ENCODE data around the gene SPATA13.

Gene SPATA13

GRCh38 chr13:24340608-24340955, 180.1 kb downstream of the SPATA13 start:
- H3K79me2 ChIP-seq (ENCODE audit: insufficient read depth, low read length), result no peaks in the 10 kb centered on the region
- no peak overlapping the region for H3K27ac ChIP-seq (ENCODE audit: low read depth, low read length)
- H3K9me3 ChIP-seq (ENCODE audit: insufficient read depth, low read length), result no peaks in the 10 kb centered on the region
- no peaks in the 10 kb centered on the region for H3K27me3 ChIP-seq (ENCODE audit: low read length)
- no peak overlapping the region for H3K4me3 ChIP-seq (ENCODE audit: insufficient read depth, low read length, poor library complexity, severe bottlenecking)
- H3K9ac ChIP-seq (ENCODE audit: low read length), result no peak overlapping the region
- H4K20me1 ChIP-seq (ENCODE audit: low read depth, low read length), result no peaks in the 10 kb centered on the region
- no peaks in the 10 kb centered on the region for H3K36me3 ChIP-seq (ENCODE audit: low read length)
- H2AFZ ChIP-seq (ENCODE audit: low read depth, low read length, severe bottlenecking), result no peak overlapping the region
- no peak overlapping the region for H3K4me2 ChIP-seq (ENCODE audit: low read depth, low read length, poor library complexity, severe bottlenecking)
- TF ChIP-seq CTCF (IDR thresholded peaks at IDR 0.05; ENCODE audit: insufficient read depth, low read length, poor library complexity, severe bottlenecking) (no peak), EZH2phosphoT487 (conservative IDR thresholded peaks at IDR 0.05; ENCODE audit: low read length) (no peak)
- no peaks in the 10 kb centered on the region for H3K9me2 ChIP-seq (replicated peaks; ENCODE audit: insufficient read depth, low read length)
- no peaks in the 10 kb centered on the region for H3F3A ChIP-seq (ENCODE audit: insufficient read depth)

DNA sequence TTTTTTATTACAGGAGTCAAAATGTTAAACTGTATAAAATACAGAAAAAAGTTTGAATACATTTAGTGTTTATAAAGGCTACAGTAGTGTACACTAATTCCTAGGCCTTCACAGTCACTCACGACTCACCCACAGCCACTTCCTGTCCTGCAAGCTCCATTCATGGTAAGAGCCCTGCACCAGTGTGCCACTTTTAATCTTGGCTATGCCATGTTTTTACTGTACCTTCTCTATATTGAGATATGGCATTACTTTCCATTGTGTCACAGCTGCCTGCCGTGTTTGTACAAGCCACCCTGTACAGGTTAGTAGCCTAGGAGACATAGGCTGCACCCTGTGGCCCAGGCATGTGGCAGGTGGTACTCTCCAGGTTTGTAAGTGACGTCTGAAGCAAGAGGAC, 180.9 kb downstream of the SPATA13 start:
- H3K9me3 ChIP-seq (ENCODE audit: insufficient read depth, low read length), result no peaks in the 10 kb centered on the region
- H3K4me3 ChIP-seq (ENCODE audit: insufficient read depth, low read length, poor library complexity, severe bottlenecking), result no peak overlapping the region
- H3K9ac ChIP-seq (ENCODE audit: low read length), result no peak overlapping the region
- H3K36me3 ChIP-seq (ENCODE audit: low read length), result no peaks in the 10 kb centered on the region
- no peaks in the 10 kb centered on the region for H3K9me2 ChIP-seq (replicated peaks; ENCODE audit: insufficient read depth, low read length)
- H3K27me3 ChIP-seq (ENCODE audit: low read length), result no peaks in the 10 kb centered on the region
- TF ChIP-seq CTCF (IDR thresholded peaks at IDR 0.05; ENCODE audit: insufficient read depth, low read length, poor library complexity, severe bottlenecking), result no peak
- TF ChIP-seq EZH2phosphoT487 (conservative IDR thresholded peaks at IDR 0.05; ENCODE audit: low read length), result no peak
- H3K4me2 ChIP-seq (ENCODE audit: low read depth, low read length, poor library complexity, severe bottlenecking), result no peak overlapping the region
- H3F3A ChIP-seq (ENCODE audit: insufficient read depth), result no peaks in the 10 kb centered on the region
- no peaks in the 10 kb centered on the region for H4K20me1 ChIP-seq (ENCODE audit: low read depth, low read length)
- no peak overlapping the region for H2AFZ ChIP-seq (ENCODE audit: low read depth, low read length, severe bottlenecking)
- no peak overlapping the region for H3K27ac ChIP-seq (ENCODE audit: low read depth, low read length)
- no peaks in the 10 kb centered on the region for H3K79me2 ChIP-seq (ENCODE audit: insufficient read depth, low read length)

GRCh38 chr13:24348385-24348784, 187.9 kb downstream of the SPATA13 start:
- Histone ChIP-seq H4K20me1 (ENCODE audit: low read depth, low read length) (no peaks in the 10 kb centered on the region), H3K27ac (ENCODE audit: low read depth, low read length) (no peak overlapping the region), H3K4me3 (ENCODE audit: insufficient read depth, low read length, poor library complexity, severe bottlenecking) (no peak overlapping the region), H3K9me2 (replicated peaks; ENCODE audit: insufficient read depth, low read length) (no peaks in the 10 kb centered on the region), H3K36me3 (ENCODE audit: low read length) (no peaks in the 10 kb centered on the region), H2AFZ (ENCODE audit: low read depth, low read length, severe bottlenecking) (no peak overlapping the region), H3F3A (ENCODE audit: insufficient read depth) (no peaks in the 10 kb centered on the region), H3K4me2 (ENCODE audit: low read depth, low read length, poor library complexity, severe bottlenecking) (no peak overlapping the region), H3K9ac (ENCODE audit: low read length) (no peak overlapping the region), H3K79me2 (ENCODE audit: insufficient read depth, low read length) (no peaks in the 10 kb centered on the region), H3K27me3 (ENCODE audit: low read length) (no peaks in the 10 kb centered on the region), H3K9me3 (ENCODE audit: insufficient read depth, low read length) (no peaks in the 10 kb centered on the region)
- TF ChIP-seq EZH2phosphoT487 (conservative IDR thresholded peaks at IDR 0.05; ENCODE audit: low read length), result no peak
- no peak for TF ChIP-seq CTCF (IDR thresholded peaks at IDR 0.05; ENCODE audit: insufficient read depth, low read length, poor library complexity, severe bottlenecking)
